HUDEP-2 (cell line): ENCODE results near the gene SIX1.

Experiments used
- DNase-seq, 76 experiments: peaks; one replicate each; lab custom pipeline; 2025; ENCODE audit not compliant: unreplicated experiment in 76 of 76; lab: John Stamatoyannopoulos, UW

The SIX1 gene

DNA sequence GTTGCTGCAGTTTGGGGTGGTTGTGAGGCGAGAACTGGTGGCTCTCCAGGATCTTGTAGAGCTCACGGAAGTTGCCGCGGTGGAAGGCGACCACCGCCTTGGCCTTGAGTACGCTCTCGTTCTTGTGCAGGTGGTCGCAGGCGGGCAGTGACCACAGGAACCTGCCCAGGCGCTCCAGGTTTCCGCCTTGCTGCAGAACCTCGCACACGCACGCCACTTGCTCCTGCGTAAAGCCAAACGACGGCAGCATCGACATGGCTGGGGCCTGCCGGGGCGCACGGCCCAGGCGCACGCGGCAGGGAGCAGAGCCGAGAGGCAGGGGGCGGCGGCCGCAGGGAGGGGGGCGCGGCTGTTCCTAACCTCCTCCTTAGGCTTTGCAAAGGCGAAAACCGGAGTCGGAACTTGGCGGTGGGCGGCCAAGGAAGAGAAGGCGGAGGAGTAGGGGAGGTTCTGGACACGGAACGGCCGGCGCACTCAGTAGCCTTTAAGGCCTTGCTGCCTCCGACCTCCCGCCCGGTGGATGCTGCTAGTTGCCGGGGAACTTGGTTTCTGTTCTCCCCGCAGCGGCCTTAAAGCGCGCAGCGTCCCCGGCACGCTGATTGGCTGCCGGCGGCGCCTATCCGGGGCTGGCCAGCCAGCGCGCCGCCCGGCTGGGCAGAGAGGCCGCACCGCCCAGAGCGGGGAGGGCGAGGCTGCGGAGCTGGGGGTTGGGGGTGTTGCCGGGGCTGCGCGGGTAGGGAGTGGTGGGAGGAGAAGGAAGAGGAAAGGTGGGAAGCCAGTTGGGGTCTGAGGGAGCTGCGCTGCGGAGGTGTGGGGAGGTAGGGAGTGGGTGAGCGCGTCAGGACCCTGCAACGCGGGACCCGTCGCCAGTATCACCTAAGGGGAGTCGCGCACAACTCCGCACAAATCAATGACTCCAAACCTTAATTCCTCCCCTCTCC lies at the start of gene SIX1:
SIX1 (minus strand) TSS at position 544 of the 941 bp plus-strand sequence; CDS start at position 256, 288 bp downstream.
- DNase-seq: peak in 5 of 76 experiments; percentile 7 to 15 (median 11)

DNA sequence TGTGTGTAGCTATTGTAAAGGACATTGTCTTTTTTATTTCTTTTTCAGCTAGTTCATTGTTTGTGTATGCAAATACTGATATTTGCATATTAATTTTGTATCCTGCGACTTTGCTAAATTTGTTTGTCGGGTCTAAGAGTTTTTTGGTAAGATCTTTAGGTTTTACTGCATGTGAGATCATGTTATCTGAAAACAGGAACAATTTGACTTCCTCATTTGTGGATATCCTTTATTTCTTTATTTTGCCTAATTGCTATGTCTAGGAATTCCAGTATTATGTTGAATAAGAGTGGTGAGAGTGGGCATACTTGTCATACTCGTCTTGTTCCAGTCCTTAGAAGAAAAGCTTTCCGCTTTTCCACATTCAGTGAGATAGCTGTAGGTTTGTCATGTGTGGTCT lies 46.0 kb upstream of the SIX1 start:
- DNase-seq: no peak

DNA sequence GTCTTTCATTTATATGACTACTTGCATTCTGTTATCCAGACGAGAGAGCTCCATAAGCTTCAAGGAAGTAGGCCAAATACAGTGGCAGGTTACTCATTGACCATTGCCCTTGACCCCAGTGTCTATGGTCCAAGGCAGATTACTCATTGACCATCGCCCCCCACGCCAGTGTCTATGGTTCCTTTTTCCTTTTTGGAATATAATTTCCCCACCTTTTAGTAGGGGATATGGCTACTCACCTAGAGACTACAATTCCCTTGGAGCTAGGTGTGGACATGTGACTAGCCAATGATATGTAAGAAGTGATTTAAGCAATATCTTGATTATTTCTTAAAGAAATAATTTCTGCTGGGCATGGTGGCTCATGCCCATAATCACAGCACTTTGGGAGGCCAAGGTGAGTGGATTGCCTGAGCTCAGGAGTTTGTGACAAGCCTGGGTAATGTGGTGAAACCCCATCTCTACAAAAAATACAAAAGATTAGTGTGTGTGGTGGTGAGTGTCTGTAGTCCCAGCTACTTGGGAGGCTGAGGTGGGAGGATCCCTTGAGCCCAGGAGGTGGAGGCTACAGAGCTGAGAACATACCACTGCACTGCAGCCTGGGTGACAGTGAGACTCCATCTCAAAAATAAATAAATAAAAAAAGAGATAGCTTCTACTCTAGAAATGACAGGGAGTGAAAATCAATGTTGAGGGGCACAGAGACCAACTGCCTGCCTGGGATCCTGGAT lies 42.3 kb upstream of the SIX1 start:
- DNase-seq: no peak

DNA sequence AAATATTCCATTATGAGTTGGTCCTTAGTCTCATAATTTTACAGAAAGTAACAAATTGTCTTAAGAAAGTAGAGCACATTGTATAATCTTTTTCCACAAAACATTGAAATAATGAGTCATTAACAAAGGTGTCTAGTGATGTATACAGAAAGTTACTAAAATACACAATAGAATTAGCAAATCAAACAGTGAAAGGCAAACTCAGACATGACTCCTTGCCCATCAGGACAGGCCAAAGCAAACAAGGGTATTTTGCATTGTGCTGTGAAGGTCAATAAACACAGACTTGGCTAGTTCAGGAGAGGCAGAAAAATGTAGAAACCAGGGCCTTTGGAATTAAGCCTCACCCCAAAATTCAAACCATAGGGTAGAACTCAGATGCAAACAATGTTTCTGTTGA lies 37.6 kb upstream of the SIX1 start:
- DNase-seq: no peak

DNA sequence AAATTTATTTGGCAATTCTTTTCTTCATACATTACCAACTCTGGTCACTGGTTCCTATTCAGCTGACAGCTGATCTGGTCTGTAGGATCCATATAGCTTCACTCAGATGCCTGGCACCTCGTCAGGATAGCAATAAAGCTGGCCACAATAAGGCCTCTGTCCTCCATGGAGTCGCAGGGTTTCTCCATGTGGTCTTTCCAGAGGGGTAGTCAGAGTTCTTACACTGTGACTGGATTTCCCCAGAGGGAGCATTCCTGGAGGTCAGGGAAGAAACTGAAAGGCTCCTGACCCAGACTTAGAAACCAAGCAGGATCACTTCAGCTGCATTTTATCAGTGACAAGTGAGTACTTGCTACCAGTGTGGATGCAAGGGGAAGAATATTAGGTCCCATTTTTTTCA lies 34.9 kb upstream of the SIX1 start:
- DNase-seq: no peak

DNA sequence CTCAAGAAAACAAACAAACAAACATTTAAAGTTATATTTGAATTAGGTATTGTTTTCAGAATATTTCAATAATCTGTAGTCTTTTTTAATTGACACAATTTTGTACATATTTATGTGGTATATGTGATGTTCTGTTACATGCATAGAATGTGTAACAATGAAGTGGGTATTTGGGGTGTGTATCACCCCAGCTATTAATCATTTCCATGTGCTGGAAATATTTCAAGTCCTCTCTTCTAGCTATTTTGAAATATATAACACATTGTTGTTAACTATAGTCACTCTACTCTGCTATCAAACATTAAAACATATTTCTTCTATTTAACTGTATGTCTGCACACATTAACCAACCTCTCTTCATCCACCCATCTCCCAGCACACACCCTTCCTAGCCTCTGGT lies 32.0 kb upstream of the SIX1 start:
- no peak for DNase-seq

DNA sequence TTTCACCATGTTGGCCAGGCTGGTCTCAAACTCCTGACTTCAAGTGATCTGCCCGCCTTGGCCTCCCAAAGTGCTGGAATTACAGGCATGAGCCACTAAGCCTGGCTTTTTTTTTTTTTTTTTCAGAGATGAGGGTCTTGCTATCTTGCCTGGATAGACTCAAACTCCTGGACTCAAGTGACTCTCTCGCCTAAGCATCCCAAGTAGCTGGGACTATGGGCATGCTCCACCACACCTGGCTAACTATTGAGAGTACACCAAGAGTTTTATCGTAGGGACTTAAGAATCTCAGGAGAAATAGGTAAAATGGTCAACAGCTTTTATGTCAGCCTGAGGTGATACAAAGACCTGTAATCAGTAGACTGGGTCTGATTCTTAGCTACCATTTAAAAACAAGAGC lies 31.2 kb upstream of the SIX1 start:
- DNase-seq: no peak

DNA sequence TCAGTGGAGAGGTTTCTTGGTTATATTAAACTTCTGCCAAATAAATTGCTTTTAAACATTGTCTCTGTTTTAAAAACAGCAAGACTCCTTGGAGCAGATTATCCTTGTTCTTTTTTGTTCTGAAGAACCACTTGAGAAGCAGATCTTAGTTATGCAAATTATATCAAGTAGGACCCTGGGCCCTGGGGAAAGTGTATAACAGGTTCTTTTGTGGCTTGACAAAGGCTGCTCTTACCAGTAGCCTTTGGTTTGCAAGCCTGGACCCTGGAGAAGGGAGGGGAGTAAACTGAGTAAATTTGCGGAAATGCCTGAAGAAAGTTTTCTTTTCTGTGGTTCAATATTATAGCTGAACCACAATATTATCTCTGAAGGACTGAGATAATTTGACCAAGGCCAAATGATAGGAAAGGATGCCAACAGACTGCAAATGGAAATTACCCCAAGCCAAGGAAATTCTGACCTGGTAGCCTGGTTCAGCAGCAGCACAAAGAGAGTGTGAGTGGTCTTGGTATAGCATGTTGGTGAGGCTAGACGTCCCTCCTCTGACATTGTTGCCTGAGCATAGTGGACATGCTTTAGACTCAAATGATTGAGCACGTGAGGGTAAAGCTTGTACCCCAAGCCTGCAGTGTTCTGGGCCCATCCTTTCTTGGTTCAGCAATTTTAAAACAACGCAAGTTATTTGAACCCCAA lies 30.4 kb upstream of the SIX1 start:
- DNase-seq: no peak

DNA sequence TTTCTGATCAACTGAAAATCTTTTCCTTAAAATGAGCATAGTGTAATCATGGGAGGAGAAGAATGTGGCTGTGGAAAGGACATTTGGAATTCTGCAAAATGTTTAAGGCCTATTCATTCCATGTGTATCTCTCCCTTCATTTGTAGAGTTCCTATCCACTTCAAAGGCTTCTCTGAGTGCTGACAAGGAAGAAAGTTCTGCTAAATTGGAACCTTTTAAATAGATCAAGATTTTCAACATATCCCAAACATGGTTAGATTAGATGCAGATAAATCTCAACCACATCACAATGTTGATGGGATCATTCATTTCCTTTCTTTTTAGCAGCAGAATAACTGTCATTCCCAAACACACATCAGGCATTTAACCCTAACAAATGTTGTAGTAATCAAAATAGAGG lies 28.4 kb upstream of the SIX1 start:
- no peak for DNase-seq

DNA sequence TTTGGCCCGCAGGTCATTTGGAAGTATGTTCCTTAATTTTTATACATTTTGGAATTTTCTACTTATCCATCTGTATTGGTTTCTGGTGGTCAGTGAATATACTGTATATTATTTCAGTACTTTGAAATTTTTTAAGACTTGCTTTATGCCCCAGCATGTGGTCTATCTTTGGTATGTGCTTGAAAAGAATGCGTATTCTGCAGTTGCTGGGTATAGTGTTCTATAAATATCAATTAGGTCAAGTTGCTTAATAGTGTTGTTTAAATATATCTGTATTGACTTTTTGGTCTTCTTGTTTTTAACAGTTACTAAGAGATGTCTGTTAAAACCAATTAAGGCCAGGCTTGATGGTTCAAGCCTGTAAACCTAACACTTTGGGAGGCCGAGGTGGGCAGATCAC lies 21.7 kb upstream of the SIX1 start:
- DNase-seq: no peak

DNA sequence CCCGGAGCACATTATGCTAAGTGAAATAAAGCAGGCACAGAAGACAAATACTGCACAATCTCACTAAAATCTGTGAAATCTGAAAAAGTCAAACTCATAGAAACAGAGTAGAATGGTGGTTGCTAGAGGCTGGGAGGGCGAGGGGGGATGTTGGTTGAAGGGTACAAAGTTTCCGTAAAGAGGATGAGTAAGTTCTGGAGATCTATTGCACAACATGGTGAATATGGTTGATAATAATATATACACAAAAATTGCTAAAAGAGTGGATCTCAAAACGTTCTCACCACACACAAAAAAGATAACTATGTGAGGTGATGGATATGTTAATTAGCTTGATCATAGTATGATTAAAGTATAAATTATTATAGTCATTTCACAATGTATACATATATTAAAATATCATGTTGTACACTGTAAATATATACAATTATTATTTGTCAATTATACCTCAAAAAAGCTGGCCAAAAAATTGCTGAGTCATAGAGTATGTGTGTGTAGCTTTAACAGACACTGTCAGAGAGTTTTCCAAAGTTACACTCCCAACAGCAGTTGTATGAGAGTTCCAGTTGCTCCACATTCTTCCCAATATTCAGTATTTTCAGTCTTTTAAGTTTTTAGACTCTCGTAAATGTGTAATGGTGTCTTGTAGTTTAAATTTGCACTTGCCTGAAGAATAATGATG lies 19.3 kb upstream of the SIX1 start:
- DNase-seq: no peak

DNA sequence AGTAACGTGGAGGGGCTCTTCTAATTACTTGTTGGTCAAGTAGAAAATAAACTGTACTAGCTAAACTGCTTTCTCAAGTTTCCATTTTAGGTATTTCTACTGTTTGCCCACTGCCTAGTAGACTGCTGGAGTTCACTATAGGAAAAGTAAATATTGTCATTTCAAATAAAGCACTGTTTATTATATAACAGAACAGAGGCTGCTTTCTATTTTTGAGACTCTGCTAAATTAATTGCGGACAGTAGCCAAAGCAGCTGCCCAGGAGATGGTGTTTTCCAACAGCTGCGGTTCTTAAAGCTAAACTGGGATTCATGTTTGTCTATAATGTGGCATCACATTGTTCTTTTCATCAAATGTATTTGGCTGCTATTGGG lies 15.9 kb upstream of the SIX1 start:
- no peak for DNase-seq

DNA sequence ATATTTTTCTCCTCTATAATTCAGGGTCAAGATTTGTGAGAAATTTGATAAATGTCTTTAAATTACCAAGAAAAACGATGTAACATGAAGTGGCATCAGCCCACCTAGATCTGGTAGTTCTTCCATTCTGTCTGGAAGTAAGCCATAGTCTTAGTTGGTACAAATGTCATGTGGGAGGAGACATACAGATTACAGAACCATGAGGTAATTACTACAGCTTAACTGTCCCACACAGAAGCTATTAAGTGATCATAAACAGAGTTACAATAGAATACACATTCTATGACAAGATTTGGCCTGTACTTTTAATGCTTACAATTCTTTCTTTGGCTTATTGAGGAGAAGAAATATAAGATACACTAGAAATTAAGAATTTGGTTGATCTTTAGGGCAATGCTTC lies 13.7 kb upstream of the SIX1 start:
- DNase-seq: no peak

DNA sequence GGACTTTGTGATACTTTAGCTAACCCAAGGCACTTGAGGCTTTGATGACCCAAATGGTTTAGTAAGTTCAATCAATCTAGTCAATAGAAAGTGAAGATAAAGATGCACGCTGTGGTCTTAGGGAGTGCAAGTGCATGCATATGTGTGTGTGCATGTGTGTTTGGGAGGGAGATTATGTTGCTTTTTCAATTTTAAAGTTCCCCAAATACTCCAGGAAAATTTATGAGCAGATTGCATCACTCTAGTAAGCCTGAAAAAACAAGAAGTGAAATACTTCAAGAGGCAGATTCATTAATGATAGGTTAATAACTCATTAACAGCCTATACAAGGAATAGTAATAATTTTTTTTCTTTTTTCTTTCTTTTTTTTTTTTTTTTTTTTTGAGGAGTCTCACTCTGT lies 12.4 kb upstream of the SIX1 start:
- no peak for DNase-seq

DNA sequence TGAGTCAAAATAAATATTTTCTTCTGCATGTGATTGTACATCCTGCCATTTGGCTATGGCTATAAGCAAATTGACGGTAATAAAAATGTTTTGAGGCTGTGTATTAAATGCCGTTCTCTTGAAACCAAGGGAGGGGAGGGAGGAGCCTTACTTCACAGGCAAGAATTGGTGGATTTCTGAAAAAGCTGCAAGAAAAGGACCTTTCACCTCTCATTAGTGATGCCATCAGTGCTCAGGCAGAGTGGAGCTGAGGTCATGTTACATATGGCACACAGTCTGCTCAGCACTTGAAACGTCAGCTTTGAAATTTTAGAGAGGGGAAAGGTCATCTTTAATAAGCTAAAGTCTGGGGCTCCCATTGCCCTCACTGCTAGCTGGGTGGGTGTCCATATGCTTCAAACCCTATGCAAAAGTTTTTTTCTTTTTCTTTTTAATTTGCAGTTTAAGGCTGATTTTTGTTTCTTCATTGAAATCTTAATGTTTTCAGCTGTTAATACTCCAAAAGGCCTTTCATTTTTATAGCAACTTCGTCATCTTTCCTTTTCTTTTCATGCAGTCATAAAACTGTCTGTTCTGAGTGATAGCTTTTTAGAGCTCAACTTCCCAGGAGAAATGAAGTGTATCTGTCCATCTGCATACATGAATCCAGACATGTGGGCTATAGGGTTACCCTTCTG lies 9.8 kb upstream of the SIX1 start:
- DNase-seq: no peak

DNA sequence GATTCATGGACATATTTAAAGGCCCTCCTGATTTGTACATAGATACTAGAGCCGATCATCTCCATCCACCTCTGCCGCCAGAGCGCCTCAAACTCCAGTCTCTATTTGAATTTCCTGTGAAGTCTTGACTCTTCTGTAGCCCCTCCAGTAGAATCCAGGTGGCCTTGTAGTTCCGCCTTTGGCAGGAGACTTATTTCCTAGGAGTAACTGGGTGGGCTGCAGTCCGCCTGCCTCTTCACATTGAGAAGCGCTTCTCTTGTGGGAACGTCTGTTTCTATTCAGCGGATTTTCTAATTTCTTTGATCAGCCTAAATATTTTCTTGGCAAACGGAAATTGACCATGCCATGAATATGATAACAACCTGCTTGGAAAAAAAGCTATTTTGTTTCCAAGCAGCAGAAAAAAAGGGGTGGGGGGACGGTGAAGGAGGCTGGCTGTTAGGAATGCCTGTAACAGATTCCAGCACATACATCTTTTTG lies 9.0 kb upstream of the SIX1 start:
- no peak for DNase-seq

DNA sequence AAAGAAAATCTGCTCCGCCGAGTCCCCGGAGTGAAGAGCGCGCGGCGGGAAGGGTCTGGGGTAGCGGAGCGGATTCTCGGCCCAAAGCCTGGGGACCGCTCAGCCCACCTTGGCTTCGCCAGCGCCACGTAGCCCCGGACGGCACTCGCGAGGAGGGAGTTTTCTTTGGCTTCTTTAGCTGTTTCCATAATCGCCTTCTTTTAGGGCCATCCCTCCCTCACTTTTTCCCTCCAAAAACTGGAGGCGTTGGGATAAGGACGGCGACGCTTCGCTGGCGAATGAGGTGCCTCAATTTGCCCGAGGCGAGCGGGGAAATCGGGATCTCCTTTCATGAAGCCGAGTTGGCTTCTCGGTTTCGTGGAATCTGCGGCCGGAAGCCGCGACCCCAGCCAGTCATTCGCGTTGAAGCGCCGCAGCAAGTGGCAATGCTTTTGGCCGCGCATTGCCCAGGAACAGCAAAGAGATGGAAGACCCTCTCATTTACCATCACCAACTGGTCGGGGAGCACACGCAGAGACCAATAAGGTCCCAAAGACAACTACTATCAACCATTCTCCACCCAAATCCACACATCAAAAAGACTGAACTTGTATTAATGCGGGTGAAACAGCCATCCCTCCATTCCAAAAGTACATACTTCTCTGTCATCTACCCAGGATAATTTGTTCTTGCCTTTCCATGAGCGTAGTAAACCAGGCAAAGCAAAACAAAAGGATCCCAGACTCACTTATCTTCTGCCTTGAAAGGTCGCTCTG lies 8.4 kb upstream of the SIX1 start:
- DNase-seq: no peak

DNA sequence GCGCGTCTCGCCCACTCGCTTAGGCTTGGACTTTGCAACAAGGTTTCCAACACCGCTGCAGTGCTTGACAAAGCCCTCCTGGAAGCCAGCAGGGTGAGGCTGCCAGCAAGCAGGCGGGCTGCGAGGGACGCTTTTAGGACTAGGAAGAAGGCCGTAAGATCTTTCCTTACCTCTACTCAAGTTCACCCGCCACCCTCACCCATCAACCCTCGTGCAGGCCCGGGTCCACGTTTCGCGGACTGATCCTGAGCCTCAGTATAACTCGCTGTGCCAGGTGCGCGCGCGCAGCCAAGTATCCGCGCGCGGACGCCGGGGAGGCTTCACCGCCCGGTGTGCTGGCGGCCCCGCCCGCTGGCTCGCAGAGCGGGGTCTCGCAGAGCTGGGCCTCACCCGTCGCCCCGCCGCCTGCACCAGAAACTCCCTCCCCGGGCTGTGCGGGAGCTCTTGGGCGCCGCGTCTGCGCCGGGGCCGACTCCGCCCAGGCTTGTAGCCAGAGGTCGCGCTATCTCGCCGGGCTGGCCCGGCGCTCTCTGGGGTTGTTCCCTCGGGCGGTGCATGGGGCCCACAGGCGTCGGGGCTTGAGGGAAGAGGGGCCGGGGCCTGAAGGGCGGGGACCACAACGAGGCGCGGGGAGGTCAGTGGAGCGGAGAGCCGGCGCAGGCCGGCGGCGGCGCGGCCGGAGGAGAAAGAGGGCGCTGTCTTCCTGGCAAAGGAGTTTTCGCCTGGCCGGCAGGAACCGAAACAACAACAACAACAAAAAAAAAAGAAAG lies 7.6 kb upstream of the SIX1 start:
- peak in 40 of 76 experiments; percentile 4 to 52 (median 26) for DNase-seq
